ENCODE data around the gene ATG4B.

Gene ATG4B

GRCh38 chr2:241638940-241639339 is 1.4 kb downstream of the ATG4B start:
- Histone ChIP-seq H3K36me3 (ENCODE audit: control insufficient read depth, insufficient read depth, low read length) (no peaks in the 10 kb centered on the region), H3K4me1 (ENCODE audit: control insufficient read depth, insufficient read depth, low read length, poor library complexity, severe bottlenecking) (peaks cover 21% of the 10 kb centered on the region), H3K27me3 (replicated peaks; ENCODE audit: control insufficient read depth, insufficient read depth, low read length, poor library complexity, severe bottlenecking) (no peaks in the 10 kb centered on the region), H3K4me3 (ENCODE audit: insufficient read depth, low read depth, low read length, poor library complexity, severe bottlenecking) (no peak overlapping the region), H3K9me3 (ENCODE audit: control insufficient read depth, low read length) (no peaks in the 10 kb centered on the region), H3K27ac (ENCODE audit: insufficient read depth, low read length, poor library complexity, severe bottlenecking) (no peak overlapping the region)
- no peak for DNase-seq

- Histone ChIP-seq H3K4me1 (ENCODE audit: control insufficient read depth, insufficient read depth, low read length, poor library complexity, severe bottlenecking) (peaks cover 21% of the 10 kb centered on the region), H3K9me3 (ENCODE audit: control insufficient read depth, low read length) (no peaks in the 10 kb centered on the region), H3K27ac (ENCODE audit: insufficient read depth, low read length, poor library complexity, severe bottlenecking) (no peak overlapping the region), H3K4me3 (ENCODE audit: insufficient read depth, low read depth, low read length, poor library complexity, severe bottlenecking) (no peak overlapping the region), H3K36me3 (ENCODE audit: control insufficient read depth, insufficient read depth, low read length) (no peaks in the 10 kb centered on the region), H3K27me3 (replicated peaks; ENCODE audit: control insufficient read depth, insufficient read depth, low read length, poor library complexity, severe bottlenecking) (no peaks in the 10 kb centered on the region)
- DNase-seq = no peak
These were observed 1.9 kb downstream of the ATG4B start for GRCh38 chr2:241639385-241639784.

DNA sequence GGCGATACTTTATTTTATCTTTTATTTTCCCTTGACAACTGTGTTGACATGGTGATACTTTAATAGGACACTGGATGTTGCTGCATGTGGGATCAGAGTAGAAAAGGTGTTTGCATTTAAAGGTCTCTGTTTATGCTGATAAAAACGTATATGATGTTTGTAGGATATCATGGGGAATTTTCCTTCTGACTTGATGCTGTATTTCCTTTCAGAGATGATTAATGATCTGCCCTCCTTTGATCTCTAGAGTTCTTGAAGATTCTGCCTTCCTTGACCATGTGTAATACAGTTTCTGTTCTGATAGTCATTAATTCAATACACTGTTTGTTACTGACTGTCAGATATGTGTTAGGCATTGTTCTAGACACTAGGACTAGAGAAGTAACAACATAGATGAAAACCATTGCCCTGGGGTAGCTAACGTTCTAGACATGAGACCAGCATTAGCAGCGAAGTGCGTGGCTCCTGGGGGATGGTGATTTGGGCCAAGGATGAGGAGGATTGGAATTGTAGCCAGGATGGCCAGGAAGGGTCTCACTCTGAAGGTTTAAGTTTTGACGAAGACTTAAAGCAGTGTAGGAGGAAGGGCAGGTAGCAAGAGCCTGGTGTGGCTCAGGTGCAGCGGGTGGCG is 2.8 kb downstream of the ATG4B start:
- H3K4me1 ChIP-seq (ENCODE audit: control insufficient read depth, insufficient read depth, low read length, poor library complexity, severe bottlenecking) = peaks cover 21% of the 10 kb centered on the region
- H3K9me3 ChIP-seq (ENCODE audit: control insufficient read depth, low read length) = no peaks in the 10 kb centered on the region
- H3K27me3 ChIP-seq (replicated peaks; ENCODE audit: control insufficient read depth, insufficient read depth, low read length, poor library complexity, severe bottlenecking) = no peaks in the 10 kb centered on the region
- H3K4me3 ChIP-seq (ENCODE audit: insufficient read depth, low read depth, low read length, poor library complexity, severe bottlenecking) = no peak overlapping the region
- no peaks in the 10 kb centered on the region for H3K36me3 ChIP-seq (ENCODE audit: control insufficient read depth, insufficient read depth, low read length)
- H3K27ac ChIP-seq (ENCODE audit: insufficient read depth, low read length, poor library complexity, severe bottlenecking) = no peak overlapping the region
- DNase-seq = no peak

- Histone ChIP-seq H3K9me3 (ENCODE audit: control insufficient read depth, low read length) (no peaks in the 10 kb centered on the region), H3K36me3 (ENCODE audit: control insufficient read depth, insufficient read depth, low read length) (no peaks in the 10 kb centered on the region), H3K4me1 (ENCODE audit: control insufficient read depth, insufficient read depth, low read length, poor library complexity, severe bottlenecking) (peaks cover 14% of the 10 kb centered on the region), H3K4me3 (ENCODE audit: insufficient read depth, low read depth, low read length, poor library complexity, severe bottlenecking) (no peak overlapping the region), H3K27ac (ENCODE audit: insufficient read depth, low read length, poor library complexity, severe bottlenecking) (no peak overlapping the region), H3K27me3 (replicated peaks; ENCODE audit: control insufficient read depth, insufficient read depth, low read length, poor library complexity, severe bottlenecking) (no peaks in the 10 kb centered on the region)
- DNase-seq = no peak
These were observed 4.1 kb downstream of the ATG4B start for GRCh38 chr2:241641631-241642030.

DNA sequence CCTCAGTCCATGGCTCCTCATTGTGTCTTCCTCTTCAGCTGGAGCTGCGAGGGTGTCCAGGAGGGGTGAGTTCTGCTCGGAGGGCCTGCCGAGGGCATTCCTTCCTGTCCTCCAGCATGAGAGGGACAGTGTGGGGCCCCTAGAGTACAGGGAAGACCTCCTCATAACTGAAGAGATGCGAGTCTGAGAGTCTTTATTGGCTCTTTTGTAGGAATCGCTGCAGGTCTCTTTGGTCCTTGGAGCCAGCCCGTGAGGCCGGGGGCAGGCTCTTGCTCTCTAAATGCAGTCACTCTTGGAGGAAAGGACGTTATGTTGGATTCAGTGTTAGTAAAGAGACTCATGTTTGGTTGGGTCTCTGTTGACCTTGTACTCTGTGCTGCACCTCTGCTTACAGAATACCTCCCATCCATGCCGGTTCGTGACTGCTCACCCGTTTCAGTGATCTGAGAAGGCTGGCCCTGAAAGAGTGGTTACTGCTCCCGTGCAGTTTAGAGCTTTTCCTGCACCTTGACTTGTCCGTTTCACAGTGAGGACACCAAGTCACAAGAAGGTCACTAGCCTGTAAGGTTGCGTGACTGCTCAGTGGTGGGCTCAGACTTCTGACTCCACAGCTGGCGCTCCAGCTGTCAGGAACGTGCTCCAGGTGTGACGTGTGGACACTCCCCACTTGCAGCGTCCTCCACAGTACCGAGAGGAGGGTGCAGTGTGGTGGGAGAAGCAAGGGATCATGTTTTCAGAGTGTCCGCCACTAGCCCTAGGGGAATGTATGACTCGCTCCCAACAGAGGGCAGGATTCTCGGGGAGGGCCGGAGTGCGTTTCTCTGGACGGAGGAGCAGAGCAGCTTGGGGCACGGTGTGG is 7.8 kb downstream of the ATG4B start:
- no peaks in the 10 kb centered on the region for H3K36me3 ChIP-seq (ENCODE audit: control insufficient read depth, insufficient read depth, low read length)
- DNase-seq = no peak
- H3K4me1 ChIP-seq (ENCODE audit: control insufficient read depth, insufficient read depth, low read length, poor library complexity, severe bottlenecking) = no peaks in the 10 kb centered on the region
- H3K27ac ChIP-seq (ENCODE audit: insufficient read depth, low read length, poor library complexity, severe bottlenecking) = no peak overlapping the region
- H3K9me3 ChIP-seq (ENCODE audit: control insufficient read depth, low read length) = no peaks in the 10 kb centered on the region
- no peaks in the 10 kb centered on the region for H3K27me3 ChIP-seq (replicated peaks; ENCODE audit: control insufficient read depth, insufficient read depth, low read length, poor library complexity, severe bottlenecking)
- no peak overlapping the region for H3K4me3 ChIP-seq (ENCODE audit: insufficient read depth, low read depth, low read length, poor library complexity, severe bottlenecking)

DNA sequence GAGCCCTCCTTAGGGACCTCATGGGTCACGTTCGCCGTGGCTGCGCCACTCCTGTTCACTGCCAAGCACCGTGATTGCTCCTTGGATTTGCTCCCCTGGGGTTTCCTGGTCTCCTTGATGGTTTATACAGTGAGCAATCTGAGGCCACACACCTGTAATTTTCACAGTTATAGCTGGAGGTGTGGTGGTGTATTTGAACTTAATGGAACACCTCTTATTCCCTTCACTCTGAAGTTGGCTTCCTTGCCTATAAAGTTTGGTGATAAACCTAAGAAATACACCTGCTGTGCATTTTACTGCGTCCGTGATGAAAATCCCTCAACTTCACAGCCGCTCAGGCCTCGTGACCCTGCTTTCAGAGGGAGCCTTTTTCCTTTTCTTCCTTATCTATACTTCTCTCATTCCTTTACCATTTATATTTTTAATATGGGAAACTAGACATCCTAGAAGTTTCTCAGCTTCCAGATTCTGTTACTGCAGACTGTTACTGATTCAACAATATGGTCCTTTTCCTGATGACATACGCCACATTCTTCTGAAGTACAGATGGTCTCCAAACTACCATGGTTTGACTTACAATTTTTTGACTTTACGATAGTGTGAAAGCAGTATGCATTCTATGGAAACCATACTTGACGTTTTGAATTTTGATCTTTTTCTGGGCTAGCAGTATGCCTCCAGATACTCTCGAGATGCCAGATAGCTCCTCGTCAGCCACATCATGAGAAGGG is 8.6 kb downstream of the ATG4B start:
- no peak overlapping the region for H3K4me3 ChIP-seq (ENCODE audit: insufficient read depth, low read depth, low read length, poor library complexity, severe bottlenecking)
- H3K27ac ChIP-seq (ENCODE audit: insufficient read depth, low read length, poor library complexity, severe bottlenecking) = no peak overlapping the region
- peaks cover 7% of the 10 kb centered on the region for H3K36me3 ChIP-seq (ENCODE audit: control insufficient read depth, insufficient read depth, low read length)
- no peak for DNase-seq
- H3K27me3 ChIP-seq (replicated peaks; ENCODE audit: control insufficient read depth, insufficient read depth, low read length, poor library complexity, severe bottlenecking) = no peaks in the 10 kb centered on the region
- H3K4me1 ChIP-seq (ENCODE audit: control insufficient read depth, insufficient read depth, low read length, poor library complexity, severe bottlenecking) = no peaks in the 10 kb centered on the region
- H3K9me3 ChIP-seq (ENCODE audit: control insufficient read depth, low read length) = no peaks in the 10 kb centered on the region

GRCh38 chr2:241648453-241648852 is 11.0 kb downstream of the ATG4B start:
- no peaks in the 10 kb centered on the region for H3K27me3 ChIP-seq (replicated peaks; ENCODE audit: control insufficient read depth, insufficient read depth, low read length, poor library complexity, severe bottlenecking)
- H3K36me3 ChIP-seq (ENCODE audit: control insufficient read depth, insufficient read depth, low read length) = peaks cover 30% of the 10 kb centered on the region
- H3K4me1 ChIP-seq (ENCODE audit: control insufficient read depth, insufficient read depth, low read length, poor library complexity, severe bottlenecking) = no peaks in the 10 kb centered on the region
- no peak overlapping the region for H3K27ac ChIP-seq (ENCODE audit: insufficient read depth, low read length, poor library complexity, severe bottlenecking)
- H3K4me3 ChIP-seq (ENCODE audit: insufficient read depth, low read depth, low read length, poor library complexity, severe bottlenecking) = no peak overlapping the region
- H3K9me3 ChIP-seq (ENCODE audit: control insufficient read depth, low read length) = no peaks in the 10 kb centered on the region
- no peak for DNase-seq

- no peak for DNase-seq
- H3K27ac ChIP-seq (ENCODE audit: insufficient read depth, low read length, poor library complexity, severe bottlenecking) = no peak overlapping the region
- H3K9me3 ChIP-seq (ENCODE audit: control insufficient read depth, low read length) = no peaks in the 10 kb centered on the region
- H3K4me1 ChIP-seq (ENCODE audit: control insufficient read depth, insufficient read depth, low read length, poor library complexity, severe bottlenecking) = no peaks in the 10 kb centered on the region
- H3K4me3 ChIP-seq (ENCODE audit: insufficient read depth, low read depth, low read length, poor library complexity, severe bottlenecking) = no peak overlapping the region
- no peaks in the 10 kb centered on the region for H3K27me3 ChIP-seq (replicated peaks; ENCODE audit: control insufficient read depth, insufficient read depth, low read length, poor library complexity, severe bottlenecking)
- H3K36me3 ChIP-seq (ENCODE audit: control insufficient read depth, insufficient read depth, low read length) = peaks cover 35% of the 10 kb centered on the region
These were observed 11.9 kb downstream of the ATG4B start for GRCh38 chr2:241649404-241649803.

GRCh38 chr2:241649927-241650326 is 12.4 kb downstream of the ATG4B start:
- Histone ChIP-seq H3K4me1 (ENCODE audit: control insufficient read depth, insufficient read depth, low read length, poor library complexity, severe bottlenecking) (no peaks in the 10 kb centered on the region), H3K36me3 (ENCODE audit: control insufficient read depth, insufficient read depth, low read length) (peaks cover 40% of the 10 kb centered on the region), H3K27me3 (replicated peaks; ENCODE audit: control insufficient read depth, insufficient read depth, low read length, poor library complexity, severe bottlenecking) (no peaks in the 10 kb centered on the region), H3K9me3 (ENCODE audit: control insufficient read depth, low read length) (no peaks in the 10 kb centered on the region), H3K27ac (ENCODE audit: insufficient read depth, low read length, poor library complexity, severe bottlenecking) (no peak overlapping the region), H3K4me3 (ENCODE audit: insufficient read depth, low read depth, low read length, poor library complexity, severe bottlenecking) (no peak overlapping the region)
- no peak for DNase-seq

GRCh38 chr2:241652142-241652541 is 14.6 kb downstream of the ATG4B start:
- Histone ChIP-seq H3K4me3 (ENCODE audit: insufficient read depth, low read depth, low read length, poor library complexity, severe bottlenecking) (no peak overlapping the region), H3K9me3 (ENCODE audit: control insufficient read depth, low read length) (no peaks in the 10 kb centered on the region), H3K36me3 (ENCODE audit: control insufficient read depth, insufficient read depth, low read length) (peaks cover 59% of the 10 kb centered on the region), H3K27me3 (replicated peaks; ENCODE audit: control insufficient read depth, insufficient read depth, low read length, poor library complexity, severe bottlenecking) (no peaks in the 10 kb centered on the region), H3K27ac (ENCODE audit: insufficient read depth, low read length, poor library complexity, severe bottlenecking) (no peak overlapping the region), H3K4me1 (ENCODE audit: control insufficient read depth, insufficient read depth, low read length, poor library complexity, severe bottlenecking) (no peaks in the 10 kb centered on the region)
- no peak for DNase-seq
